Uterus (tissue), 2 donors: ENCODE results near the gene JMJD8.

Source experiments
- CTCF ChIP-seq, 4 experiments: fragments of 200-600 bp in 2 of 4; fragments of 450-650 bp in 2 of 4; sonication (generic) in 2 of 4; IDR thresholded peaks; one replicate each; pipeline ENCODE4 v1.5.1; 2016 to 2019; ENCODE audit warnings: antibody characterized with exemption in 4 of 4, mild to moderate bottlenecking in 2 of 4, moderate library complexity in 1 of 4
- POLR2A ChIP-seq, 2 donors: fragments of 450-650 bp; IDR thresholded peaks; one replicate each; pipeline ENCODE4 v1.6.1; 2016; ENCODE audit warnings: antibody characterized with exemption in 2 of 2, mild to moderate bottlenecking in 1 of 2, moderate library complexity in 1 of 2

- no peak for TF ChIP-seq CTCF (IDR thresholded peaks at IDR 0.05)
- TF ChIP-seq POLR2A (IDR thresholded peaks at IDR 0.05) = no peak
Measured at GRCh38 chr16:672371-672770, 11.8 kb downstream of the JMJD8 start.
